SHP77 (cell line): Measurements from ENCODE around the gene EVI2B.
"Not testable (repeated sequence)": the region's sequence is repeated elsewhere in the genome, so short reads cannot be mapped to it uniquely, and the experiment has no call there.

Experiments used
- DNase-seq, 2 experiments: peaks; one replicate each; lab custom pipeline; 2025; lab: John Stamatoyannopoulos, UW

The EVI2B gene

GRCh38 chr17:31269036-31269577 is 44.7 kb downstream of the EVI2B start:
- no peak for DNase-seq

GRCh38 chr17:31266042-31266441 is 47.8 kb downstream of the EVI2B start:
- DNase-seq = no peak

GRCh38 chr17:31262923-31263322 is 50.9 kb downstream of the EVI2B start:
- DNase-seq = not testable (repeated sequence)

GRCh38 chr17:31261601-31262000 is 52.3 kb downstream of the EVI2B start:
- DNase-seq = no peak

GRCh38 chr17:31260151-31260550 is 53.7 kb downstream of the EVI2B start:
- DNase-seq = no peak

GRCh38 chr17:31256936-31257335 is 56.9 kb downstream of the EVI2B start:
- DNase-seq = no peak

- DNase-seq = no peak
These were observed 59.2 kb downstream of the EVI2B start for GRCh38 chr17:31254654-31255053.
